ENCODE measurements around the gene ZNF318.

- TF ChIP-seq CTCF (IDR thresholded peaks at IDR 0.05) (no peak), POLR2A (IDR thresholded peaks at IDR 0.05) (no peak)
Observed at GRCh38 chr6:43405354-43405753, 35.9 kb upstream of the ZNF318 start.

All from heart left ventricle (tissue), 13 donors.